Measurements from ENCODE around the gene CRABP2. TPM values are rescaled to one million over a fixed set of nuclear protein-coding genes. Genes with fewer than 3 reads are reported as not detected.

Gene CRABP2
- total RNA-seq, 1 donor from 2014 or later = 606 TPM

GRCh38 chr1:156725683-156726280 is 20.4 kb upstream of the CRABP2 start:
- Mint-ChIP-seq H3K36me3 (ENCODE audit: low read depth) (peaks cover 7% of the 10 kb centered on the region), H3K4me3 (no peak overlapping the region), H3K27ac (ENCODE audit: unreplicated experiment) (no peak overlapping the region), H3K9me3 (no peaks in the 10 kb centered on the region), H3K4me1 (peaks cover 23% of the 10 kb centered on the region), H3K27me3 (ENCODE audit: low read depth) (no peaks in the 10 kb centered on the region)
- DNase-seq (ENCODE audit: low read depth, low spot score) = peak; percentile 86
- TF ChIP-seq, protein P1, sequence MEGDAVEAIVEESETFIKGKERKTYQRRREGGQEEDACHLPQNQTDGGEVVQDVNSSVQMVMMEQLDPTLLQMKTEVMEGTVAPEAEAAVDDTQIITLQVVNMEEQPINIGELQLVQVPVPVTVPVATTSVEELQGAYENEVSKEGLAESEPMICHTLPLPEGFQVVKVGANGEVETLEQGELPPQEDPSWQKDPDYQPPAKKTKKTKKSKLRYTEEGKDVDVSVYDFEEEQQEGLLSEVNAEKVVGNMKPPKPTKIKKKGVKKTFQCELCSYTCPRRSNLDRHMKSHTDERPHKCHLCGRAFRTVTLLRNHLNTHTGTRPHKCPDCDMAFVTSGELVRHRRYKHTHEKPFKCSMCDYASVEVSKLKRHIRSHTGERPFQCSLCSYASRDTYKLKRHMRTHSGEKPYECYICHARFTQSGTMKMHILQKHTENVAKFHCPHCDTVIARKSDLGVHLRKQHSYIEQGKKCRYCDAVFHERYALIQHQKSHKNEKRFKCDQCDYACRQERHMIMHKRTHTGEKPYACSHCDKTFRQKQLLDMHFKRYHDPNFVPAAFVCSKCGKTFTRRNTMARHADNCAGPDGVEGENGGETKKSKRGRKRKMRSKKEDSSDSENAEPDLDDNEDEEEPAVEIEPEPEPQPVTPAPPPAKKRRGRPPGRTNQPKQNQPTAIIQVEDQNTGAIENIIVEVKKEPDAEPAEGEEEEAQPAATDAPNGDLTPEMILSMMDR (conservative IDR thresholded peaks at IDR 0.05) = peak; percentile 98

DNA sequence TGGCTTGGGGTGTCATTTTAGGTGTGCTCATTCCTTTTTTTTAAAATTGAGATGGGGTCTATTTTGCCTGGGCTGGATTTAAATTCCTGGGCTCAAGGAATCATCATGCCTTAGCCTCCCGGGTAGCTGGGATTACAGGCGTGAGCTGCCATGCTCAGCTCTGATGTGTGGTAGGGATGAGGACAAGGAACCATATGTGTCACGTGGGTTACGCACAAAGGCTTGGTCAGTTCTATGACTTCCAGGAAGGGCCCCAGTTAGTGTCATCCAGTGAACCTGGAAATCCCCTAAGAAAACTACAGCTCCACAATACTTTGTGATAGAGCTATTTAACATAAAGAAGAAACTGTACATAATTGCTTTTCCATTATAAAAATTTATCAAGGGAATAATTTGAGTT is 16.2 kb upstream of the CRABP2 start:
- Mint-ChIP-seq H3K9me3 (no peaks in the 10 kb centered on the region), H3K36me3 (ENCODE audit: low read depth) (peaks cover 7% of the 10 kb centered on the region), H3K4me3 (no peak overlapping the region), H3K27ac (ENCODE audit: unreplicated experiment) (no peak overlapping the region), H3K4me1 (peaks cover 16% of the 10 kb centered on the region), H3K27me3 (ENCODE audit: low read depth) (no peaks in the 10 kb centered on the region)
- TF ChIP-seq, protein P1 (conservative IDR thresholded peaks at IDR 0.05) = no peak
- no peak for DNase-seq (ENCODE audit: low read depth, low spot score)

DNA sequence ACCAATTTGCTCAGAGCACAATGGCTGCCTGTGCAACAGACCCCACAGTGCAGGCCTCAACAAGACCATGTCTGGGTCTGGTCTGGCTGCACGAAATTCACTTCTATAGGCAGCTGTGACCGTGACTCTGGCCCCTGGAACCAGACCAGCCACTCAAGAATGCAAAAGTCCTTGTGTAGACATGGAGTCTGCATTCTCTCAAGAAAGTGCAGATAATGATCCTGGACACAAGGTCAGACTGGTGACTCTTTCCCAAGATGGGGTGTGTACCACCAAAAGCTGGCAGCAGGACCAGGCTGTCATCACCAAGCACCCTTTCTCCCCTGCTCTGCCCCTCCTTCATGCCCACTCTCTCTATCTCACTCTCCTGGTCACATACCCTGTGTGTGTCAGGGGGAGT is 15.7 kb upstream of the CRABP2 start:
- no peak overlapping the region for H3K4me3 Mint-ChIP-seq
- no peak overlapping the region for H3K27ac Mint-ChIP-seq (ENCODE audit: unreplicated experiment)
- H3K27me3 Mint-ChIP-seq (ENCODE audit: low read depth) = no peaks in the 10 kb centered on the region

DNA sequence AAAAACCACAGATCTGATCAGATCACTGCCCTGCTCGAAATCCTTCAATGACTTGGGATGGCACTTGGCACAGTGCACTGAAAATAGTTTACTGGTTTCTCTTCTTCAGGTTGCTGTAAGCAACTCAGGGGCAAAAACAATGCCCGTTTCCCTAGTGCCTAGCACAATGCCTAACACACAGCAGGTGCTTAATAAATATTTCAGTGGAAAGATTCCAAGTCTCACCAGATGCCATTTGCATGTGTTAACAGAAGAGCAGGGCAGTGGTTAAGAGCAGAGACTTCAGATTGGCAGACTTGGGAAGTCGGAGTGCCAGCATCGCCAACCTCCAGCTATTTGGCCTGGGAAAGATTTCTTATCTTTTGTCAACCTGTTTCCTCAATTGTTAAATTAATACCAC is 12.0 kb upstream of the CRABP2 start:
- H3K4me1 Mint-ChIP-seq = peaks cover 17% of the 10 kb centered on the region
- peaks cover 9% of the 10 kb centered on the region for H3K36me3 Mint-ChIP-seq (ENCODE audit: low read depth)
- H3K27ac Mint-ChIP-seq (ENCODE audit: unreplicated experiment) = no peak overlapping the region
- TF ChIP-seq, protein P1 (conservative IDR thresholded peaks at IDR 0.05) = no peak
- peak overlapping the region; percentile 1 for H3K4me3 Mint-ChIP-seq
- no peak for DNase-seq (ENCODE audit: low read depth, low spot score)
- H3K27me3 Mint-ChIP-seq (ENCODE audit: low read depth) = no peaks in the 10 kb centered on the region
- H3K9me3 Mint-ChIP-seq = no peaks in the 10 kb centered on the region

More for the DNA sequence above, 15.7 kb upstream of the CRABP2 start:
- Mint-ChIP-seq H3K36me3 (ENCODE audit: low read depth) (peaks cover 8% of the 10 kb centered on the region), H3K9me3 (no peaks in the 10 kb centered on the region), H3K4me1 (peaks cover 16% of the 10 kb centered on the region)
- no peak for DNase-seq (ENCODE audit: low read depth, low spot score)
- TF ChIP-seq, protein P1 (conservative IDR thresholded peaks at IDR 0.05) = no peak

- Mint-ChIP-seq H3K4me1 (peaks cover 25% of the 10 kb centered on the region), H3K4me3 (peak overlapping the region; percentile 7), H3K9me3 (no peaks in the 10 kb centered on the region), H3K36me3 (ENCODE audit: low read depth) (peaks cover 9% of the 10 kb centered on the region), H3K27me3 (ENCODE audit: low read depth) (no peaks in the 10 kb centered on the region), H3K27ac (ENCODE audit: unreplicated experiment) (no peak overlapping the region)
- TF ChIP-seq, protein P1 (conservative IDR thresholded peaks at IDR 0.05) = no peak
- DNase-seq (ENCODE audit: low read depth, low spot score) = no peak
These were observed 9.4 kb upstream of the CRABP2 start for GRCh38 chr1:156714830-156715229.
